GM23338 (cell line): Measurements from ENCODE around the gene ZKSCAN2.

Experiments used
- CREB1 ChIP-seq: fragments of 250-450 bp; sonication (Bioruptor Pico); IDR thresholded peaks from 2 replicates; pipeline ENCODE4 v1.5.0; 2020; ENCODE audit warnings: low read depth, mild to moderate bottlenecking, moderate library complexity
- EZH2 ChIP-seq: fragments of 200-600 bp; sonication (generic); IDR thresholded peaks from one replicate; pipeline ENCODE4 v1.8.0; 2017; ENCODE audit warnings: antibody characterized with exemption, mild to moderate bottlenecking, low read depth; ENCODE audit not compliant: unreplicated experiment
- EZH2phosphoT487 ChIP-seq: fragments of 200-600 bp; sonication (generic); IDR thresholded peaks from one replicate; pipeline ENCODE4 v1.8.1; 2018; ENCODE audit warnings: antibody characterized with exemption; ENCODE audit not compliant: unreplicated experiment
- TF ChIP-seq, protein P1 (sequence below), 2 experiments: fragments of 200-600 bp in 1 of 2; sonication (generic) in 1 of 2; conservative IDR thresholded peaks; 2 replicates each; pipeline versions ENCODE4 v1.5.1 to v1.6.1; 2016 to 2017; ENCODE audit warnings: antibody characterized with exemption in 2 of 2, low read depth in 2 of 2, mild to moderate bottlenecking in 2 of 2, moderate library complexity in 1 of 2

GRCh38 chr16:25271421-25271820 lies 13.8 kb upstream of the ZKSCAN2 start:
- TF ChIP-seq, protein P1, sequence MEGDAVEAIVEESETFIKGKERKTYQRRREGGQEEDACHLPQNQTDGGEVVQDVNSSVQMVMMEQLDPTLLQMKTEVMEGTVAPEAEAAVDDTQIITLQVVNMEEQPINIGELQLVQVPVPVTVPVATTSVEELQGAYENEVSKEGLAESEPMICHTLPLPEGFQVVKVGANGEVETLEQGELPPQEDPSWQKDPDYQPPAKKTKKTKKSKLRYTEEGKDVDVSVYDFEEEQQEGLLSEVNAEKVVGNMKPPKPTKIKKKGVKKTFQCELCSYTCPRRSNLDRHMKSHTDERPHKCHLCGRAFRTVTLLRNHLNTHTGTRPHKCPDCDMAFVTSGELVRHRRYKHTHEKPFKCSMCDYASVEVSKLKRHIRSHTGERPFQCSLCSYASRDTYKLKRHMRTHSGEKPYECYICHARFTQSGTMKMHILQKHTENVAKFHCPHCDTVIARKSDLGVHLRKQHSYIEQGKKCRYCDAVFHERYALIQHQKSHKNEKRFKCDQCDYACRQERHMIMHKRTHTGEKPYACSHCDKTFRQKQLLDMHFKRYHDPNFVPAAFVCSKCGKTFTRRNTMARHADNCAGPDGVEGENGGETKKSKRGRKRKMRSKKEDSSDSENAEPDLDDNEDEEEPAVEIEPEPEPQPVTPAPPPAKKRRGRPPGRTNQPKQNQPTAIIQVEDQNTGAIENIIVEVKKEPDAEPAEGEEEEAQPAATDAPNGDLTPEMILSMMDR (conservative IDR thresholded peaks at IDR 0.05; ENCODE audit: low read depth in 2 of 2), result no peak
- TF ChIP-seq EZH2phosphoT487 (no peak), CREB1 (CRISPR knock-in tag) (no peak), EZH2 (no peak)
